ENCODE data around the gene ATP8B3.

Gene ATP8B3, protein sequence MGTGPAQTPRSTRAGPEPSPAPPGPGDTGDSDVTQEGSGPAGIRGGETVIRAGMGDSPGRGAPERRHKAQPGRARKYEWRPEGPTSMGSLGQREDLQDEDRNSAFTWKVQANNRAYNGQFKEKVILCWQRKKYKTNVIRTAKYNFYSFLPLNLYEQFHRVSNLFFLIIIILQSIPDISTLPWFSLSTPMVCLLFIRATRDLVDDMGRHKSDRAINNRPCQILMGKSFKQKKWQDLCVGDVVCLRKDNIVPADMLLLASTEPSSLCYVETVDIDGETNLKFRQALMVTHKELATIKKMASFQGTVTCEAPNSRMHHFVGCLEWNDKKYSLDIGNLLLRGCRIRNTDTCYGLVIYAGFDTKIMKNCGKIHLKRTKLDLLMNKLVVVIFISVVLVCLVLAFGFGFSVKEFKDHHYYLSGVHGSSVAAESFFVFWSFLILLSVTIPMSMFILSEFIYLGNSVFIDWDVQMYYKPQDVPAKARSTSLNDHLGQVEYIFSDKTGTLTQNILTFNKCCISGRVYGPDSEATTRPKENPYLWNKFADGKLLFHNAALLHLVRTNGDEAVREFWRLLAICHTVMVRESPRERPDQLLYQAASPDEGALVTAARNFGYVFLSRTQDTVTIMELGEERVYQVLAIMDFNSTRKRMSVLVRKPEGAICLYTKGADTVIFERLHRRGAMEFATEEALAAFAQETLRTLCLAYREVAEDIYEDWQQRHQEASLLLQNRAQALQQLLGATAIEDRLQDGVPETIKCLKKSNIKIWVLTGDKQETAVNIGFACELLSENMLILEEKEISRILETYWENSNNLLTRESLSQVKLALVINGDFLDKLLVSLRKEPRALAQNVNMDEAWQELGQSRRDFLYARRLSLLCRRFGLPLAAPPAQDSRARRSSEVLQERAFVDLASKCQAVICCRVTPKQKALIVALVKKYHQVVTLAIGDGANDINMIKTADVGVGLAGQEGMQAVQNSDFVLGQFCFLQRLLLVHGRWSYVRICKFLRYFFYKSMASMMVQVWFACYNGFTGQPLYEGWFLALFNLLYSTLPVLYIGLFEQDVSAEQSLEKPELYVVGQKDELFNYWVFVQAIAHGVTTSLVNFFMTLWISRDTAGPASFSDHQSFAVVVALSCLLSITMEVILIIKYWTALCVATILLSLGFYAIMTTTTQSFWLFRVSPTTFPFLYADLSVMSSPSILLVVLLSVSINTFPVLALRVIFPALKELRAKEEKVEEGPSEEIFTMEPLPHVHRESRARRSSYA (N-terminal part only)

DNA sequence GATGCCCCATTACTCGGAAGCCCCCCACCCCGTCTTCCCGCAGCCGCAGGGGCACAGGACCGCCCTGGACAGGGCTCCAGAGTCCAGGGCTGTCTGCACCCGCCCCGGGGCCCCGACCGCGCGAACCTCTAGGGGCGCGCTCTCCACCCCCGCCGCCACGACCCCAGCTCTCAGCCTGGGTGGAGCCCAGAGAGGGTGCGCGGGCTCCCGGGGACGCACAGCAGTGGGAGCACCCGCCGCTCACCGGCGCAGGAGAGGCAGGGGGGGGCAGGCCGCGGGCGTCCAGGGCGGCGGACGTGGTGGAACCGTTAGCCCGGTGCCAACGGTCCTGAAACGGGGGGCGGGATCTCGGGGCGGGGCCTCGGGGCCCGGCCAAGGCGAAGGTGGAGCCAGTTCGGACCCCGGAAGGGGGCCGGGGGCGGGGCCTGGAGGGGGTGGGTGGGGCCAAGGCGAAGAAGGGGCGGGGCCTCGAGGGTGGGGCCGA is at the start of gene ATP8B3:
ATP8B3 (minus strand) TSS at position 335 of the 484 bp plus-strand sequence. CDS start 540 bp downstream, outside the sequence.
- DNase-seq, result no peak

DNA sequence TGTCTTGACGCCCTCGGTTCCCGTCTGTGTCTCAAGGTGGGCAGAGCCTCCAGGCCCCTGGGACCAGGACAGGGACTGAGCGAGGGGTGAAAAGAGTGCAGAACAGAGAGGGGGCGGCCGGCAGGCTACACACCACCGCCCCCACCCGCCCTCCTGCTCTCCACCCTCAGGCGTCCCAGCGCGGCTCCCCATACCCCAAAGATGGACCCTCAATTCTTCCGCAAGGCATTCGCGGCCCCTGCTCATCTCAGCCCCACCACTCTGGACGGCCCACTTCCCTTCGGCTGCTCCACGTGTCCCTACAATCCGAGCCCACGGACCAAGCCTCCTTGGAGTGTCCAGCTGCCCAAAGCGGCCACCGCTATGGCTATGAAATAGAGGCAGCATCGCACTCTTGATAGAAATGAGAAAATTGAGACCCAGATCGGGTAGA is 49.5 kb upstream of the ATP8B3 start:
- DNase-seq, result no peak

DNA sequence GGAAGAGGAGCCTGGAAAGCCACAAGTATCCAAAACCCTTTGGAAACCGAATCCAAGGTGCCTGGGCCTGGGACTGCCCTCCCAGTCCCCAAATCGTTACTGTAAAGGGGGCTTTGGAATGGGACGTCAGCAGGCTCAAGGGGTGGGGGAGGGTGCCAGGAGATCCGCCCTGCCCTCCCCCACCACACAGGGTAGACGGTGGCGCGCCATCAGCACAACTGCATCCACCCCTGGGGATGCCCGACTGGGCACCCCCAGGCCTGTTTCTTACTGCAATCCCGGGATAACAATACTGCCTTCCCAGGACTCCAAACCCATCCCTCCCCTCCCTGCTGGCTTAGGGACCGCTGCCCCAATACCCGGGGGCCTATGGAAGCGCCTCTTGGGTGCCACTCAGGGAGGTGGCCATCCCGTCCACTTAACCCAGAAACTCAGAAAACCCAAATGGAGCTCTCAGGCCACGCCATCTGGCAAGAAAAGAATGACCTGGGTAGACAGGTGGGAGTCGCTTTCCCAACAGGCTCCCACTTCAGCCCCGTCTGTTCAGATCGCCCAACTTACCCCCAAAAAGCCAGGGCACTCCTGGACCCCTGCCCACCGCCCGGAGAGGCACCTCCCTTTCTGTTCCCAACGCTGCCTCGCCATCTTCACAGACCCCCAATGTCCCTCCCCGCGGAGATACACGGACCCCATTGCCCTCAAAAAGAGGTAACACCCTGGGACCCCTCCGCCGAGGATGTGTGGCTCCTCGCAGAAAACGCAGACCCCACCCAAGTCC is 48.9 kb upstream of the ATP8B3 start:
- DNase-seq, result no peak

DNA sequence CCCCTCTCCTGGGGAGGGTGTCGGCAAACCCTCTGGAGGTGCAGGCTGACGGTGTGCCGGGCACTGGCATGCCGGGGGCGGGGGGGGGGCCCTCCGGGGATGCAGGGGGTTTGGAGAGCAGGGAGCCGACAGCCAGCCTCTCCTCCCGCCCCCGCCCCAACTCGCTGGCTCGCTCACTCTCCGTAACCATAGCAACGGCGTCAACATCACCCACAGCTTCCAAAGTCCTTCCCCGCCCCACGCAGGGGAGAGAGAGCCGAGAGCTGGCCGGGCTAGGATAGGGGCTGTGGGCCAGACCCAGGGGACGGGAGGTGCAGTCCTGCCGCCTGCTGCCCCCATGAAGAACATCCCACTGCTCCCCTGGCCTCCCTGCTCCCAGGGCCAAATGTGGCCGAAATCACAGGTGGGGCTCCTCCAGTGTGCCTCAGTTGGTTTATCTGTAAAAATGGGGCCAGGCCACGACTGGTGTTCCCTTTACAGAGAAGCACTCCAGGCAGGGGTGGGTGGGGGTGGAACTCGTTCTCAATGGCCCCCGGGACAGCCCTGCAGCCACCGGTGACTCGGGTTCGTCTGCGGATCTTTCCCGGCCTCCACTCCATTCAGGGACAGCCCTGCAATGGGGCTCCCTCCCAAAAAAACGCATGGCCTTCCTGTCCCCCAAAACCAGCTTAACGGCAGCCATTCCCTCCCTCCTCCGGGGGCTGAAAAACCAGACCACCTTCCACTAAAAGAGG is 48.1 kb upstream of the ATP8B3 start:
- peak; percentile 42 for DNase-seq

DNA sequence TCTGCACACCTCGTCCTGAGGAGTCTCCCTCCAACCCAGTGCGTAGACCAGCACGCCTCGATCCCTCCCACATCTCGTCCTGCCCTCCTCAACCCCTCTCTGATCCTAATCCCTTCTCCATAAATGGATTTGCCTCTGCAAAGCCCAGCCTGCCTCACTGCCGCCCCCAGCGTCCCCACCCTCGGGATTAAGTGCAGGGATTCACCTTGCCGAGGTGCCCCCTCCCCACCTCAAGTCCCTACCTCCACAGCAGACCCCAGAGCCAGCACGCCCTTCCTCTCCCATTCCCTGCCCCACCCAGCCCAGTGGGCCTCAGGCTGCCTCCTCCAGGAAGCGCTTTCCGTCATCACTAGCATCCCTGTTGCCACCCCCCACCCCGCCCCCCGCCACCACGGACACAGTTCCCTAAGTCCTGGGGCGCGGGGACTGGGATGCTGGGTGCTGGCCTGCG is 47.3 kb upstream of the ATP8B3 start:
- no peak for DNase-seq

DNA sequence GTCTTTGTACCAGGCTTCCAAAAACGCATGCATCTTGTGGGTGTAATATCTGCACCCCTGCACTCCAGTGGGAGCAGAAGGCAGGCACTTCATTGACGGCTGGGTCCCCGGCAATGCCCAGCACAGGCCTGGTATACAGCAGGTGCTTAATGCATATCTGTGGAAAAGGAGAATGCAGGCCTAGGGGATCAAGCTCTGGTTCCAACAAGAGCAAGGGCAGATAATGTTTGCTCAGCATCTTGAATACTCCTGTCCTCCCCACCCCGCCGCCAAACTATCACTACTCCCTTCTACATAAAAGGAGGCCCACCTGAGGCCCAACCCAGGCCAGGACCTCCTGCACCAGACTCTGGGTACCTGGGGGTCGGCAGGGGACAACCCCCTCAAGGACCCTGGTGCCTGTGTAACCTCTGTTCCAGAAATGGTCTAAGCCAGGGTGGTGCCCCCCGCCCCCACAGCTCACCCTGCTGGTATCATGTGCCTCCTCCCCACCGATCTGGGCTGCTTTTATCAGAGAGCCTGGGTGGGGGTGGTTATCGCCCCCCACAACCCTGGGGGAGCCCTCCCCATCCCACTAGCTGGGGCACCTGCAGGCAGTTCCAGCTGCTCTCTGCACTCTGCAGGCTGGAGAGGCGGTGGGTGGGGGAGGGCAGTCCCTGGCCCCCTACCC is 46.5 kb upstream of the ATP8B3 start:
- no peak for DNase-seq

DNA sequence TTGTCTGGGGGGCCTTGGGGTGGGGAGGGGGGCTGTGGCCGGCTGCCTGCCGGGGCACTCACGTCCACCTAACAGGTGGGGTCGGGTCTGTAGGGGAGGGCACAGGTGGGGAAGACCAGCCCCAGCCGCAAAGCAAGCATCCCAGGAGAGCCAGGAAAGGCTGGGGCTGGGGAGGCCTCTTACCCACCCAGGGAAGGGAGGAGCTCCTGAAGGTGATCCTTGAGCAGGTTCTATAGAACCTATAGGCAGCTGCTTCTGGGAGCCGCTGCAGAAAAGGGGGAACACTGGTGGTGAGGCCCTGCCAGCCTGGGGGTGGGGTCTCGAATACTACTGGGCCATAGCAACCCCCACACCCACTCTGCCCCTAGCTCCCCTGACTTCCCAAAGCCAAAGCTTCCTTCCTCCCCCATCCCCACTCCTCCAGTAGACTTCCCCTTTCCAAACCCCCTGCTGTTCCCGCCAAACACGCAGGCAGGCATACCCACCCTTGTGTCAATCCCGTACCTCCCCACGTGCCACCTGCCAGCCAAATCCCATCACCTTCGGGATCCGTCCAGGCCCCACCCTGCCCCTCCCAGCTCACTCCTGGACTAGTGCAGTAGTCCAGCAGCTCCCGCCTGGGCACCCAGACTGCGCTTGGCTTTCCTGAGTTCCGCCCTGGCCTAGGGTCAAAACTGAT is 45.7 kb upstream of the ATP8B3 start:
- no peak for DNase-seq

DNA sequence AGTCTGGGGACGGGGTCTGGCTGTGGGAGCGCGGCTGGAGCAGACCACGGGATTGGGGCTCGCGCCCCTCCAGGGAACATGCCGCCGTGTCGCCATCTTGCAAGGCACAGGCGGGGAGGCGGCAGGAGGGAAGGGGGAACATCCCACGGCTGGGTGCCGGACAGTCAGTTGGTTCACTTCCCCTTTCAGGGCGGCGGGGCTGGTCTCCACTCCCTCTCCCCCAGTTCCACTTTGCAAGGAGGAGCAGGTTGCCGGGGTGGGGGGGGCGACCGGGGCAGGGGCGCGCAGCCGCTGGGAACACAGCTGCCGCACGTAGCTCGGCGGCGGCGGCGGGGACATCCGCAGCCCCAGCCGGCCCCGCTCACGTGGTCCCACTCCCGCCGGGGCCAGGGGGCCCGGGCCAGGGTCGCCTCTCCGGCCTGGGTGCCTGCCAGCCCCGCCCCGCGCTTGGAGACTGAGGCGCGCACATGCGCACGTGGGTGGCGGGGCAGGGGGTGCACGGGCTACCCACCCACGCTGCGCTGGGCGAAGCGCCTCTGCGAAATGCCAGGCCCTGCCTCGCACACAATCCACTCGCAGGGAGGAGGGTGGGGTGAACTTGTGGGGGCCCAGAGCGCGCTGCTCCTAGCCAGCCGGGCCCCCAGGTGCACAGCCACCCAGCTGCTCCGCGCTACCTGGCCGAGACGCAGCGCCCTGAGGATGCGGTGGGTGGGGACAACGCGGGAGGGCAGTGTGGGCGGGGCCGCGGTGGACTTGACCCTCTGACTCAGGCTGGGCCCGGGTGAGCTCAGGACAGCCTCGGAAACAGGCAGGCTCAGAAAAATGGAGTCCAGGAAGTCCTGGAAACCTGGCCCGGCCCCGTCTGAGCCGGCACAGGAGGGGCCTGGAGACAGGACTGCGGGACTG is 44.9 kb upstream of the ATP8B3 start:
- no peak for DNase-seq

DNA sequence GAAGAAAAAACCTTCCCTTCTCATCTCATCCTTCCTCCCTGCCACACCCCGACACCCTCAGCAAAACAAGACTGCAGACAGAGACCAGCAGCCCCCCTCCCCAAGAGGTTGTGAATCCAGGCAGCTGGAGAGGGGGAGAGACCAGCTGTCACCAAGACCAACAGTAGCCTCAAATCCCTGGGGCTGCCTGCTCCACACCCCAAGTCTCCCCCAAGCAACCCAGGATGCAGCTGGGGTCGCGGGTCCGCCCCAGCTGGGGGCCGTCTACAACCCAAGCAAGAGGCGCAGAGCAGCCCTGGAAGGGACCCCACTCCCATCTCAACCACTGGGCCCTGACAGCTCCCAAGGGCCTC is 44.2 kb upstream of the ATP8B3 start:
- no peak for DNase-seq

DNA sequence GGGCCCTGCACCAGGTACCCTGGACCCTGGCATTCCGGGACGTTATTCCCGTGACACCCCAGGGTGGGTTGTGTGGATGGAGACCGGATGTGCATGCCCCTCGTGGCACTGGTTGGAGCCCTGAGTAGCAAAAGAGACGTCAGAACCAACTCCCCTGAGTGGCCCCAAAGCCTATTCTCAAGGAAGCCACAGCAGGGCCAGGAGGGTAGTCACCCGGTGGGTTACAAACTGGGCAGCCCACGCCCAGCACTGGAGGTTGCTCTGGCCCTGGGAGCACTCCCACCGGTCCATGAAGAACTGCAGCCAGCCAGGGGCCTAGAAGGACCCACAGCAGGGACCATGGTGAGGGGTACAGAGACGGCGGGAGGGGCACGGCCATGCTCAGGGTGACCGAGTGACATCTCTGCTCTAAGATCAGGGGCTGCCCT is 43.8 kb upstream of the ATP8B3 start:
- DNase-seq, result no peak

DNA sequence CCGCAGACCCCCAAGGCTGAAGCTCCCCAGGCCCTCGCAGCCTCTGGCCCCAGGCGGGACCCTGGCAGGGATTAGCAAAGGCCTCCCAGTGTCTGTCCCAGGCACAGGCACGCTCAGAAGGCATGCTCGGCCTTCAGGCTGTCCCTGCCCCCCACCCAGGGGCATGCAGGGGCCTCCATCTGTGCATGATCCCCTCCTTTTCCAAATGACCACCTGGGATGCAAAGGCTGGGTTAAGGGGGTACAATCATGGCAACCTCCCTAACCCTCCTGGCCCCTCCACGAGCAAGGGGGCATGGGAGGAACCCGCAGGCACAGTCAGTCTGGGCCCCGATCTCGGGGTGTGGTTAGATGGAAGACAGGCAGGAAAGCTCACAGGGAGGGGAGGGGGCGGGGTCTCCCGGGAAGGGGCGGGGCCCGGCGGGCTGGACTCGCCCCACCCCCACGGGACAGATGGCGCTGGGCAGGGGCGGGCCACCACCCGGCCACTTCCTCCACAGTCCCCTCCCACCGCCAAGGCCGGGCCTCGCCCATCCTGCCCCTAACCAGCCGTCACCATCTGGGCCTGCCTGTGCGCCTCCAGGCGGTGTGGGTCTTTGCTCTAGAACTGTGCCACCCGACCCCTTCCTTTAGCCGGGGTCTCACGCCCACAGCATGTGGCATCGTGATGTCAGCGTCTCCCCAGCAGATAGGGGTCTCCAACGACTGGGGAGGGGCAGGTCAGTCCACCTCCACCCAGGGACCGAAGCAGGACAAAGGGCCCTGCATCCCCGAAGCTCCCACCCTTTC is 43.2 kb upstream of the ATP8B3 start:
- DNase-seq, result peak; percentile 66

DNA sequence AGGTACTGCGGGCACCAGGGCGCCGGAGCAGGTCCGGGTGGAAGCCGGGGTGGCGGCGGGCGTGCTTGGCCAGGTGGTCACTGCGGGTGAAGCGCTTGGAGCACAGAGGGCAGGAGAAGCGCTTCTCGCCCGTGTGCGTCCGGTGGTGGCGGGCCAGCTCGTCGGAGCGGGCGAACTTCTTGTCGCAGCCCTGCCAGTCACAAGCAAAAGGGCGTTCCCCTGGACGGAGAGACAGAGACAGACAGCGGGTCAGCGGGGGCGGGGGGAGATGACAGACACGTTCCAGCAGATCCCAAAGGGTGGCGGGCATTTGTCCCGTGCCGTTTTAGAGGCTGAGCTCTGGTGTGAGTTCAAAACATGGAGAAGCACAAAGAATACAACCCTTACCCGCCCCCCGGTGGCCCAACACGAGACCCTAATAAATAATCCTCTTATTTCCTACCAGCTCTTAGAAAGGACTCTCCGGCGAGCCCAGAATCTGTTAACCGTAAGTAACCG is 42.5 kb upstream of the ATP8B3 start:
- no peak for DNase-seq

DNA sequence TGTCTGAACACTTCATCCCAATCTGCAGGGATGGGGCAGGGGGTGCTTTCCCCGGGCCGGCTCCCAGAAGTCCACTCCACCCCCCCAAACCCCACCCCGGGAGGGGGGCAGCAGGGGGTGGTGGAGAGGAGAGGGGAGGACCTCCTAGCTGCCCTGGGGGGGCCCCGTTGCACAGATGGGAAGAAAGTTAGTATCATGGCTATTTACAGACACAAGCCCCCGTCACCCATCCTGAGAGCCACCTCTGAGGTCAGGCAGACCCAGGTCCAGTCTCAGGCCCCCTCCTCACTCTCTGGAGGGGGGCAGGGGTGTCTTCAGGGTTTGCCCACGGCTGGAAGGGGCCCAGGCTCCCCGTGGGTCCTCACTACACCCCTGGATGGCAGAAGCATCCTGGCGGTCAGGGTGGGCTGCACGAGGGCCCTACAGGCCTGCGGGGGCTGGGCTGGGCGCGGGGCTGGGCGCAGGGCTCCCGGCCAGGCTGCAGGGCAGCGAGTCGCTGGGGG is 42.0 kb upstream of the ATP8B3 start:
- no peak for DNase-seq

DNA sequence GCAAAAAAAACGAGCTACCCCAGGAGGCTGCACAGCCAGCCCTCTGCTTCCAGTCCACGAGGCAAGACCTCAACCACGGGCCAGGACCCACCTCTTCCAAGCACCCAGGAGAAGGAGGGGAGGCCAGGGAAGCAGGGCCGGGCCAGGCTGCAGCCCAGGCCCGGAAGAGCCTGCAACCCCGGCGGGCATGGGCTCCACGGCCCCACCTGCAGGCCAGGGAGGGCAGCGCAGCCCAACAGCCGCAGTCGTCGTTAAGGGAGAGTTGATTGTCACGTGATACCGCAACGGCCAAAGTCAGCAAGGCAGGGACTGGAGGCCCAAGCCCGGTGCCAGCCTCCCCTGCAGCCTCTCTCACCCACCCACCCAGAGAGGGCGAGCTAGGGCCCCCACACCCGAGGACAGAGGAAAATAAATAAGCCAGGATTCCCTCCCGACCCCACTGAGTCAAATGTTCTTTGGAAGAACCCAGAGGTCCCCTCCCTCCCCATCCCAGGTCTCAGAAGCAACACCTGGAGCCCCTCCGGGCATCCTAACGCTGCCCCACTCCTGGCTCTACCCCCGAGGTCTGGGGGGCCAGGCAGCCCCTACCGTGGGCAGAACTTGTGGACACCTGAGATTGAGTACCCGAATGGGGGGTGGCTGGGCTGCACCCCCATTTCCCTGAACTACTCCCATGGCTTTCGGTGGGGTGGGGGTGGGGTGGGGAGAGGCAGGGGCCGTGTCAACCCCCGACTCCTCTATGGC is 41.4 kb upstream of the ATP8B3 start:
- peak; percentile 60 for DNase-seq

DNA sequence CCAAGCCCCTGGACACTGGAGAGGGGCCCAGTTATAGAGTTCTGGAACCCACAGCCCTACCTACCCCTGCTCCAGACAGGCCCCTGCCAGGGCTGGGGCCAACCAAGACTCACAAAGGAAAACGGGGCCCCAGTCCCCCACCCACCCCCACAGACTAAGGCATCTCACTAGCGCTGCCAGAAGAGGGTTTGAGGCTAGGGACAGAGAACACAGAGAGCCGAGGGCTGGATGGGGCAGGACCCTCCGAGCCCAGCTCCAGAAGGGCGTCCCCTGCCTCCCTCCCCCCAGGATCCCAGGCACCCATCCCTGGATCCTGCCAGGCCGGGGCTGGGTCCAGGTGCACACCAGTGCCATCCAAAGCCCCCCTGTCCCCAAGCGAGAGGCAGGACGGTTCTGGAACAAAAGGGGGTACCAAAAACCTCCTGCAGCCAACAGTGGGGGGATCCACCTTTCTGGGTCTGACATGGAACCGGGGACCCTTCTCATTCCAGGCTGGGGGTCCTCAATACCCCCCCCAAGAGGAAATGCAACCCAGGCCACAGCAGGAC is 40.6 kb upstream of the ATP8B3 start:
- no peak for DNase-seq

Measured in activated CD4-positive, alpha-beta T cell treated with anti-CD3 and anti-CD28 coated beads for 1 hour (primary cell).